ENCODE data around the gene PXMP4.
A peak's percentile ranks its signal among the peaks of the same experiment; 100 is the strongest.

PXMP4 gene

DNA sequence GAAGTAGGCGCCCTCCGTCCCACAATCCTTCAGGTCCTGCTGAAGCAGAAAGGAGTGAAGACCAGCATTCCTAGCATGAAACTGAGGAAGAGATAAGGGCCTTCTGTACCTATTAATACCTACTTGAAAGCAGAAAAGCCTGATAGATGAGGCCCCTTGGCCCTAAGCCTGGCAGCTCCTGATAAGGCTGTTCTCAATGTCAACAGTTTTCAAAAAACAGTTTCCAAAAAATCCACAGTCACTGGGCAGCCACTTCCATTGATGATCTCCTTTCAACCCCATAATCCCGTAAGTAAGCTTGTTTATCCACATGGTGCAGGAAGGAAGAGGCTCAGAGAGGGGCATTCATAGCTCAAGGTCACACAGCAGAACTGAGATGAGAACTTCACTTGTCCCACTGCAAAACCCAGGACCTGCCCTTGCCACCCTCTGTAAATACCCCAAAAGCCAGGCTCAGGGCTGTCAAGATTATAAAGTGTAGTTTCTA is 31.1 kb downstream of the PXMP4 start:
- H3K27ac Mint-ChIP-seq = no peak overlapping the region
- H3K4me1 Mint-ChIP-seq = peaks cover 33% of the 10 kb centered on the region
- peaks cover 2% of the 10 kb centered on the region for H3K27me3 Mint-ChIP-seq (ENCODE audit: low read depth, poor library complexity)
- H3K9me3 Mint-ChIP-seq = no peaks in the 10 kb centered on the region
- TF ChIP-seq, protein P1, sequence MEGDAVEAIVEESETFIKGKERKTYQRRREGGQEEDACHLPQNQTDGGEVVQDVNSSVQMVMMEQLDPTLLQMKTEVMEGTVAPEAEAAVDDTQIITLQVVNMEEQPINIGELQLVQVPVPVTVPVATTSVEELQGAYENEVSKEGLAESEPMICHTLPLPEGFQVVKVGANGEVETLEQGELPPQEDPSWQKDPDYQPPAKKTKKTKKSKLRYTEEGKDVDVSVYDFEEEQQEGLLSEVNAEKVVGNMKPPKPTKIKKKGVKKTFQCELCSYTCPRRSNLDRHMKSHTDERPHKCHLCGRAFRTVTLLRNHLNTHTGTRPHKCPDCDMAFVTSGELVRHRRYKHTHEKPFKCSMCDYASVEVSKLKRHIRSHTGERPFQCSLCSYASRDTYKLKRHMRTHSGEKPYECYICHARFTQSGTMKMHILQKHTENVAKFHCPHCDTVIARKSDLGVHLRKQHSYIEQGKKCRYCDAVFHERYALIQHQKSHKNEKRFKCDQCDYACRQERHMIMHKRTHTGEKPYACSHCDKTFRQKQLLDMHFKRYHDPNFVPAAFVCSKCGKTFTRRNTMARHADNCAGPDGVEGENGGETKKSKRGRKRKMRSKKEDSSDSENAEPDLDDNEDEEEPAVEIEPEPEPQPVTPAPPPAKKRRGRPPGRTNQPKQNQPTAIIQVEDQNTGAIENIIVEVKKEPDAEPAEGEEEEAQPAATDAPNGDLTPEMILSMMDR (IDR thresholded peaks at IDR 0.05) = no peak
- H3K4me3 Mint-ChIP-seq = no peak overlapping the region
- H3K36me3 Mint-ChIP-seq (ENCODE audit: low read depth) = no peaks in the 10 kb centered on the region
- no peak for DNase-seq

DNA sequence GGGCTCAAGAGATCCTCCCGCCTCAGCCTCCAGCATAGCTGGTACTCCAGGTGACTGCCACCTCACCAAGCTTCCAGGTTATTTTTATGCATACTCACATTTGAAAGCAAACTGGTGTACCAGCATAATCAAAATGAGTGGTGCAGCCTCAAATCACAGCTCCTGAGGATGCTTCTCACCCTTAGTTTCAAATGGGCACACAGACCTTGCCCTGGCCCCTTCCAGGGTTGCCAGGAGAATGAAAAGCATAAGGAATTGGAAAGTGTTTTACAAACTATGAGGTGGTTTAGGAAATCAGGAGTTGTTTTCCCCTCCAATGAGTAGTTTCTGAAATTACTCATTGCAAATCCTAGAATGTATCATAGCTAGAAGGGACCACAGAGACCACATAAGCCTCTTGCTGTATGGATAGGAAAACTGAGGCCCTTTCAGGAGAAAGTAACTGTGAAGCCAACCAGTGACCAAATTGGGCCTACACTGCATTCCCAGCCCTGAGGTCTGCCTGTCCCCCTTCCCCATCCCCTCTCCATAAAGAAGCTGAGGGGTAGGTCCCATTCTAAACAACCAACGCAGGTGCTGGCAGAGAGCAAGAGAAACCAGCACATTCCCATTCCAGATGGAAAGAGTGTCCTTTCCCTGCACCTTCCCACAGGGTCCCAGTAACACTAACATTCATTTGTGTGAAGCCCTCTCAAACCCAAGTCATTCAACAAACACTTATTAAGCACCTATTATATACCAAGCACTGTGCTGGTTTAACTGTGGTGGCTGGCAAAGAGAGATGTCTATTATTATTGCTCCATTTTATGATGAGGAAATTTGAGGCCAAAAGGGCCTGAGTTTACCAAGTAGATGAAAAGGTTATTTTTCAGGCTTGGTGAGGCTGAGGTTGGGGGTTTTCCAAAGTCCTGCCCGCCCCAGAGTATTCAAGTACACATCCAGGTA is 31.8 kb downstream of the PXMP4 start:
- Mint-ChIP-seq H3K9me3 (no peaks in the 10 kb centered on the region), H3K4me1 (peaks cover 26% of the 10 kb centered on the region), H3K4me3 (no peak overlapping the region), H3K27me3 (ENCODE audit: low read depth, poor library complexity) (peaks cover 2% of the 10 kb centered on the region), H3K27ac (no peak overlapping the region), H3K36me3 (ENCODE audit: low read depth) (no peaks in the 10 kb centered on the region)
- TF ChIP-seq, protein P1 (IDR thresholded peaks at IDR 0.05) = no peak
- no peak for DNase-seq

DNA sequence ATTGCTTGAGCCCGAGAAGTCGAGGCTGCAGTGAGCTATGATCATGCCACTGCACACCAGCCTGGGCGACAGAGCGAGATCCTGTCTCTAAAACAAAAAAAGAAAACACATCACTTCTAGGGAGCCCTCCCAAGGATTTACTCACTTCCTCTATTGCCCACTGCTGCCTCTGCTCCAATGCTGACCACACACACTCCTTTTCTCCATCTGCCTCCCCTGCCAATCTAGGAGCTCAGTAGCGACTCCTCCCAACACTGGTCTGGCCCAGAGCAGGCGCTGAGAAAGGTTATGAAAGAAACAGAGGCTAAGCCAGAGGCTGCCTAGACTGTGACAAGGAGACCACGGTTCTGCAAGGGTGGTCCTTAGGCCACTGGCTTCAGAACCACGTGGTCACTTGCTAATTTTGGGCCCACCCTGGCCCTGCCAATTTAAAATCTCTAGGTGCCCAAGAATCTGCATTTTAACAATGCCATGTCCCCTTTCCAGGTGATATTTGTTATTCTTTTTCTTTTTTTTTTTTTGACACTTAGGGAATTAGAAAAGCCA is 32.7 kb downstream of the PXMP4 start:
- TF ChIP-seq, protein P1 (IDR thresholded peaks at IDR 0.05) = no peak
- no peak overlapping the region for H3K27ac Mint-ChIP-seq

DNA sequence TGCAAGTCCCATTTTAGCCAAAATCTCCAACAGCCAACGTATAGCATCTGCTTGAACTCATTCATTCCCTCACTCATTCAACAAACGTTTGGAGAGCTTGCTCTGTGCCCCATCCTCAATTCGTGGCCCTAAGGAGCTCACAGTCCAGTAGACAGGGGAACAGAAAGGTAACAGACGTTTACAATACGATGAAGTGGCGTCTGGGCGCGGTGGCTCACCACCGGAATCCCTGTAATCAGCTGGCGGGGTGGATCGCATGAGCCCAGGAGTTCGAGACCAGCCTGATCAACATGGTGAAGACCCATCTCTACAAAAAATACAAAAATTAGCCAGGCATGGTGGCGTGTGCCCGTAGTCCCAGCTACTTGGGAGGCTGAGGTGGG is 33.1 kb downstream of the PXMP4 start:
- DNase-seq = no peak
- no peaks in the 10 kb centered on the region for H3K9me3 Mint-ChIP-seq
- no peak overlapping the region for H3K27ac Mint-ChIP-seq
- peaks cover 2% of the 10 kb centered on the region for H3K27me3 Mint-ChIP-seq (ENCODE audit: low read depth, poor library complexity)
- H3K4me3 Mint-ChIP-seq = peak overlapping the region; percentile 80
- peaks cover 37% of the 10 kb centered on the region for H3K4me1 Mint-ChIP-seq
- no peaks in the 10 kb centered on the region for H3K36me3 Mint-ChIP-seq (ENCODE audit: low read depth)
- TF ChIP-seq, protein P1 (IDR thresholded peaks at IDR 0.05) = no peak

More for the DNA sequence above, 32.7 kb downstream of the PXMP4 start:
- peaks cover 2% of the 10 kb centered on the region for H3K27me3 Mint-ChIP-seq (ENCODE audit: low read depth, poor library complexity)
- H3K4me3 Mint-ChIP-seq = no peak overlapping the region
- DNase-seq = no peak
- H3K9me3 Mint-ChIP-seq = no peaks in the 10 kb centered on the region
- no peaks in the 10 kb centered on the region for H3K36me3 Mint-ChIP-seq (ENCODE audit: low read depth)
- H3K4me1 Mint-ChIP-seq = peaks cover 33% of the 10 kb centered on the region

DNA sequence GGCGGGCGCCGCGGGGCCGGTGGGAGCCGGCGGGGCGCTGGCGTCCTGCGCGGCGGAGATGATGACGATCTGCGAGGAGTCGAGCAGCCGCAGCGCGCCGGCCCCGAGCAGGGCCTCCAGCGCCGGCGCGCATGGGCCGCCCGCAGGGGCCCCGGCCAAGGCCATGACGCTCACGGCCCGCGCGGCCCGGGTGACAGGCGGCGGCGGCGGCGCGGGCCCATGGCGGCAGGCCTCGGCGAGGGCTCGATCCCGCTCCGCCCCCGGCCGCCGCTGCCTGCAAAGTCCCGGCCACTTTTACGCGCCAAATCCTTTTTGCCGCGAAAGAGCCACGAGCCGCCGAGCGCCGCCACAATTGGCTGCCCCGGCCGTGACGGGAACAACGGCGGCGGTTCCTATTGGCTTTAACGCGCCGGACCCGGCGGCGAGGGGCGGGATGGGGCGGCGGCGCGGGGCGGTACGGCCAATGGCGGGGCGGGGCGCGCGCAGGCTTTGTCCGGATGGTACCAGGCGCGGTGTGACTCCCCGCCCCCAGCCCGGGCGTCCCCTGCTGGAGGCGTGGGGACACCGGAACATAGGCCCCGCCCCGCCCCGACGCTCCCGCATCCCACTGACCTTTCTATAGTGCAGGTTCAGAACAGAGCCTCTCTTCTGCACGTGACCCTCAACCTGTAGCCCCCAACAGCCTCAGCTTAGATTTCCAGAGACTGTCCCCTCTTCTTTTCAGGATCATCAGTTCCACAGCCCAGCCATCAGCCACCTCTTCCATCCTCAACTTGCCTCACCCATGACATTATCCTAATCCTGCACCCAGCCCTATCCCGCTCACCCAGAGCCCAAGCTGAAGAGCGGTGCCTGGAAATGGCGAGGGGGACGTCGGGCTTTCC is 33.8 kb downstream of the PXMP4 start, which contains the start of gene E2F1:
Gene E2F1 (minus strand): TSS at position 286 of the 884 bp plus-strand sequence. CDS start 121 bp downstream, at position 165.
- Mint-ChIP-seq H3K4me1 (peaks cover 44% of the 10 kb centered on the region), H3K27me3 (ENCODE audit: low read depth, poor library complexity) (peaks cover 5% of the 10 kb centered on the region), H3K27ac (no peak within 1 kb of the TSS), H3K4me3 (peak within 1 kb of the TSS; percentile 80), H3K36me3 (ENCODE audit: low read depth) (no peaks in the 10 kb centered on the region), H3K9me3 (no peaks in the 10 kb centered on the region)
- DNase-seq = peak; percentile 98
- TF ChIP-seq, protein P1 (IDR thresholded peaks at IDR 0.05) = no peak
